HG03469 (cell line): ENCODE data around the gene PCP4L1.
"Not testable (repeated sequence)": the region's sequence is repeated elsewhere in the genome, so short reads cannot be mapped to it uniquely, and the experiment has no call there.

Source experiments
- ATAC-seq: cut with Tn5 transposase; IDR thresholded peaks from one replicate; pipeline ENCODE4 v1.9.1; 2021; ENCODE audit warnings: mild to moderate bottlenecking, moderate library complexity, moderate number of reproducible peaks; ENCODE audit not compliant: unreplicated experiment

The PCP4L1 gene

GRCh38 chr1:161258439-161259344 lies at the start of gene PCP4L1:
Gene PCP4L1, plus strand, starts transcription at chr1:161258745. Its CDS starts 230 bp downstream, at chr1:161258975.
- no peak for ATAC-seq

DNA sequence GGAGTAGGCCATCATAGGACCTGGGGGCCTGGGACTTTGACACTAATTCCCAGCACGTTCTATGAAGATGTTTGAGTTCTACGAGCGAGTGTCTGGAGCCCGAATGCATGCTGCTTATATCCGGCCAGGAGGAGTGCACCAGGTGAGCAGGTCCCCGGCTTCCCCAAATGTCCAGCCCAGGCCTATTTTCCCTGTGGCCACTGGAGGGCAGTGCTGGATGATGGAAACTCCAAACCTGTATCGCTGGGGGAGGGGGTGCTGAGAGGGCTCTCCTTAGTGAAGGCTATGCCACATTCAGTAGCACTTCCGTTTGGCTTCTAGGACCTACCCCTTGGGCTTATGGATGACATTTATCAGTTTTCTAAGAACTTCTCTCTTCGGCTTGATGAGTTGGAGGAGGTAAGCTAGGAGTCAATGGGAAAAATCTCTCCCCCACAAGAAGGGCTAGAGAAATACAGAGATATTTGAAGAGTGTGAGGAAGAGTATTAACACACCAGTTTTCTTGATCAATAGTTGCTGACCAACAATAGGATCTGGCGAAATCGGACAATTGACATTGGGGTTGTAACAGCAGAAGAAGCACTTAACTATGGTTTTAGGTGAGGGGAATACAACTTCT lies 48.6 kb upstream of the PCP4L1 start:
- no peak for ATAC-seq

DNA sequence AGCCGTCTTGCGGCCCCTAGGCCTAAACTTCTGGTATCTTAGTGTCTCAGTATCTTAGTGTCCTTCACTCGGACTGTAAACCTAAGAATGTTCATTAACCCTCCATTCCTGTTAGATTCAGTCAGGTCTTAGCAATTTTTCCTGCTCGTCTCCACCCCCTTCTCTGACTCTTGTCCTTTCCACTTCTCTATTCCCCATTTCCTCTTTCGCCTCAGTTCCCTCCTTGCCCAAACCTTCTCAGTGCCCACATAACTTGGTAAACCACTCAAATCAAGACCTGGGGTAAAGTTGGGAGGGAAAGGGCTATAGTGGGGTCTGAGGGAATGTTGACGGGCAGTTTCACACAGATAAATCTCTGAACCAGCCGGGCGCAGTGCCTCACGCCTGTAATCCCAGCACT lies 44.2 kb upstream of the PCP4L1 start:
- no peak for ATAC-seq

- no peak for ATAC-seq
Observed at GRCh38 chr1:161215076-161215475, 43.5 kb upstream of the PCP4L1 start, which contains the start of gene FCER1G. Gene FCER1G, plus strand, starts transcription at chr1:161215295. Its CDS starts 27 bp downstream, at chr1:161215322.

DNA sequence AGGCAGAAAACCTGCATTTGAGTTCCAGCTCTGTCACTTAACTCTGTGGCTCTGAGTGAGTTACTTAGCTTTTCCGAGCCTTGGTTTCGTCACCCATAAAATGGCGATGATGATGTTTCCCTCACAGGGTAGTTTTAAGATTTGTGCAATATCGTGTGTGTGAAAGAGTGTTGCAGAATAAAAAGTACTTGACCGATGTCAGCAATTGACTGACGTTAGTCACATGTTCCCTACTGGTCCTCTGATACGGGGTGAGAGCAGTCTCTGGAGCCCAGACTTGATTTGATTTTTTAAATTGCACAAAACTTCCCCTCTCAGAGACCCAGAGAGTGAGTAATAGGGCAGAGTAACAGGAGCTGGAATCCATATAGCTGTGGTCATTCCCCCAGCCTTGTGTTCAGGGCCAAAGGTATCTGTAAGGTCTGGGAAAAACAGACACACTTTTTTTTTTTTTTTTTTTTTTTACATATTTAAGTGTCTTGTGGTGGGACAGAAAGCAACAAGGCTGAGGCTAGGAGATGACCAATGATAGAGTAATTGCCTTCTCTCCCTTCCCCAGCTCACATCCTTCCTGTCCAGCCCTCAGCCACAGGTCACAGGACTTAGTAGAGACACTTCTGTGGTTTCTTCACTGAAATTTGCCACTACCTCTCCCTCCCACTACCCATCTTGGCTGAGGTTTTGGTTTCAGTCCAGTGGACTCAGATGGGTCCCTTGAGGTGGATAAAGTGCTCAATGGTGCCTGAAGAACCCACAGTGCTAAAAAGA lies 41.4 kb upstream of the PCP4L1 start:
- ATAC-seq: peak; percentile 75

DNA sequence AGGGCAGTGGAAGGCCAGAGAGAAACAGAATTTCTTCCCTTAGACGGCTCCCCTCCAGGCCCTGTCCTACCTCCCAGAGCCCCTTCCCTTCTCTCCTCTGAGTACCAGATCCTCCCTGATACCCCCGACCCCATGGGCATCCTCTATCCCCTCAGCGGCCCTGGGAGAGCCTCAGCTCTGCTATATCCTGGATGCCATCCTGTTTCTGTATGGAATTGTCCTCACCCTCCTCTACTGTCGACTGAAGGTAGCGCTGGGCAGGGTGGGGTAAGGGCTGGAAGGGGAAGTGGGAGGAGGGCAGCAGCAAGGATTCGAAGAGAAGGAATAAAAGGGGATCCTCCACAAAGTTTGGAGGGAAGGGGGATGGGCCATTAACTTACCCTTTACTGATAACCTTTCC lies 40.7 kb upstream of the PCP4L1 start:
- ATAC-seq: no peak

DNA sequence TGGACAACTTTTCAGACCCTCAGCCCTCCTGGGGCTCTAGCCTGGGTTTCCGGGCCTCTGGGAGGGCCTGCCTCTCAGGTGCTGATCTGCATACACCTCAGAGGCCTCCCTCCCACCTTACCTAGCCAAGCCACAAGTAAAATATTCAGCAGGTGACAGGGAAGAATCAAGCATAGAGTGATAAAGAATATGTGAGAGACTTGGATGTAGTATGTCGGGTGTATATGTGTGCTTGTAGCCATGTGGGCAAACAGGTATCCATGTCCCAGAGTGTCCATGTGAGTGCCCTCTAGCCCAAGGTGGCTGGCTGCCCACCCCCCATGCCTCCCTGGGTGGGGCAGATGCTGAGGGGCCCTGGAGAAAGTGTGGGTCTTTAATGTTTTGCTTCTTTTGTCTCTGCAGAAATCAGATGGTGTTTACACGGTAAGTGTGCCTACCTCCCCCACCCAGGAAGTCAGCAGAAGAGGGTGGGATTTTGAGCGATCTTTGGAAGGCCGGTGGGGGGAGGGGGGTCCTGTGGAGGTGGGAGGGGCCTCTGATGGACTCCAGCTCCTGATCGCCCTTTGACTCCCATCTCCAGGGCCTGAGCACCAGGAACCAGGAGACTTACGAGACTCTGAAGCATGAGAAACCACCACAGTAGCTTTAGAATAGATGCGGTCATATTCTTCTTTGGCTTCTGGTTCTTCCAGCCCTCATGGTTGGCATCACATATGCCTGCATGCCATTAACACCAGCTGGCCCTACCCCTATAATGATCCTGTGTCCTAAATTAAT lies 40.1 kb upstream of the PCP4L1 start:
- ATAC-seq: no peak

DNA sequence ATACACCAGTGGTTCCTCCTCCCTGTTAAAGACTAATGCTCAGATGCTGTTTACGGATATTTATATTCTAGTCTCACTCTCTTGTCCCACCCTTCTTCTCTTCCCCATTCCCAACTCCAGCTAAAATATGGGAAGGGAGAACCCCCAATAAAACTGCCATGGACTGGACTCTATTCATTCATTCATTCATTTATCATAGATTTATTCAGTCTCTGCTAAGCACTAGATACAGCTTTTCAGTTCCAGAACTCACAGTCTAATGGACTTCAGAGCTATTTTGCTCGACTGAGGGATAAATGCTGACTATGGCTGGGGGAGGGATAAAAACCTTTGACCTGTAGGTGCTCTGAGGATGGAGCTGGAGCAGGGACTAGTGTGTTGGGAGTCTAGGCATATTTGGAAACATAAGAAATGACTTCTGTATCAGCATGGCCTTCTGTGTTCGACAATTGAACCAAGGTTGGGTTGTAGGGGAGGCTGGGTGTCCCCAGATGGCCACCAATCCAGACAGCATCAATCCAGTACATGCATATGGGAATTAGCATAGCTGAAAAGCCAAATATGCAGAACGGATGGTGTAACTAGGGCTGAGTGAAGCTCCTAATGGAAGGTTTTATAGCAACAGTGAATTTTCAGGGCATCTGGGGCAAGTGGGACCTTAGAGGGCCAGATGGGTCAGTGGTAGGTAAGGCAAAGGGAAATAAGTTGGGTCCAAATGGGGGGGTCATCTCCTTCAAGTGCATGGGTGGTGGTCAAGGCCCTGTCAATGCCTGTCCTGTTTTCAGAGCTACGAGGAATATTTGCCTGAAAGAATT lies 39.3 kb upstream of the PCP4L1 start:
- ATAC-seq: no peak

GRCh38 chr1:161220002-161220401 lies 38.5 kb upstream of the PCP4L1 start:
- no peak for ATAC-seq

DNA sequence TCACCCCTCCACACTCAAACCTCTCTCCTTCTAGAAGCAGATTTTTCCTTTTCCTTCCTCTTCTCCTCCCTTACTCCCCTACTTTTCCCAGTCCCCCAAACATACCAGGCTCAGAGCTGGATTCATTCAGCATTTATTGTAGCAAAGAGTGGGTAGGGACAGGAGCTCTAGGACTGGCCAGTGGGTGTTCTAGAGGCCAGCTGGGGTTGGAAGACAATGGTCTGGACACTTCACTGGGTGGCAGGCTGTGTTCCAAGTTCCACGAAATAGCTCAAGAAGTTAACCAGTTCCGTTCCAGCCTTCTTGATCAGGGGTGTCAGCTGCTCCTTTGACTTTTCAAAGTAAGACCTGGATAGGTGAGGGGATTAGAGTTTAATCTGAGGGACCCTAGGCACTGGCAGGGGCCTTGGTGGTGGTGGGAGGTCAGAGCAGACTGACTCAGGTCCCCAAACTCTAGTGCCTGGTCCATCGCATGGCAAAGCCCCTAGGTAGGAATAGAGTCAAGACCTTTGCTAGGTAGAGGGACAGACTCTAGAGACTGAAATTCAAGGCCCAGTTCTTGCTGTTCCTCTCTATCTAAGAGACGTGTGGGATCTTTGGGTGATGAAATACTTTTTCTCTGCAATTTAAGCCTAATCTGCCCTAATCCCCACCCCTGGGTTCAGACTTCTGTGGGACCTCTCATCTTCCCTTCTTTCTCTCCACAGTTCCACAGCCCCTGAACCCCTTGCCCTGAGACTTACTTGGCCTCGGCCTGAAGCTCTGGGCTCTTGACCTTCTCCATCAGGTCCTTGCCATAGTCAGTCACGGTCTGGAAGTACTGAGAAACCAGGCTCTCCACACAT lies 36.1 kb upstream of the PCP4L1 start:
- no peak for ATAC-seq

GRCh38 chr1:161223805-161224694 lies 34.5 kb upstream of the PCP4L1 start:
- no peak for ATAC-seq

GRCh38 chr1:161224695-161225087 lies 33.9 kb upstream of the PCP4L1 start:
- ATAC-seq: not testable (repeated sequence)

- no peak for ATAC-seq
Observed at GRCh38 chr1:161225178-161225533, 33.4 kb upstream of the PCP4L1 start.

DNA sequence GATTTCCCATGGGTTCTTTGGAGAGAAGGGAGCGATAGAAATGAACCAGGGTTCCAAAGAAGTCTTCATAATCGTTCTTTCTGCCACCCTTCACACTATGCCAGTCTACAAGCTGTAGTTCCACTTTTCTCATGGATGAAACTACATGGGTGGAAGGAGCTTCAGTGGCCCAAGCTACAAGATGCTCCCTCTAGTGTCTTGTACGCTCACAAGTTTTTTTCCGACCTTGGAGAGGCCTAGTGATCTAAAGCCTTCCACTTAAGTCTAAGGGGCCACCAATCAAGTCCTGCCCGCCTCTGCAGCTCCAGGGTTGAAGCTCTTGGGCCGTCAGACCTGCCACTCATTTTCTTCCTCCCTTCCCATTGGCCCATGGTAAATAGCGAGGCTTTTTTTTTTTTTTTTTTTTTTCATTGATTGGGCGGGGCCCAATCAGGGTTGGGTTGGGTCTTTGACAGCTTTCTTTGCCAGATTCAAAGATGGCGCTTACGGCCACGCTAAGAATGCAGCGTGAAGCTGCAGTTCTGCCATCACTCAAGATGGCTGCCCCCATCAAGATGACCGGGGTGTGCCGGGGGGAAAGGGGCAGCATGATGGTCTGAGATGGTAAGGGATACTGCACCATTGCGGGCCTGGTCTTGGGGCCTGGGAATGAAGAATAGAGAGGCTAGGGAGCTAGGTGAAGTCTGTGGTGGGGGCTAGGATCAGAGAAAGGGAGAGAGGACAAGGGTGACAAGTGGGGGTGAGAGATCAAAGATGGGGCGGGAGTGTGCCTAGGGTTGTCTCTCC lies 32.8 kb upstream of the PCP4L1 start, which contains the start of gene TOMM40L:
Gene TOMM40L (plus strand): TSS at position 527 of the 786 bp plus-strand sequence. CDS start 430 bp downstream, outside the sequence.
- ATAC-seq: peak; percentile 75

- no peak for ATAC-seq
Observed at GRCh38 chr1:161226320-161226711, 32.2 kb upstream of the PCP4L1 start.

DNA sequence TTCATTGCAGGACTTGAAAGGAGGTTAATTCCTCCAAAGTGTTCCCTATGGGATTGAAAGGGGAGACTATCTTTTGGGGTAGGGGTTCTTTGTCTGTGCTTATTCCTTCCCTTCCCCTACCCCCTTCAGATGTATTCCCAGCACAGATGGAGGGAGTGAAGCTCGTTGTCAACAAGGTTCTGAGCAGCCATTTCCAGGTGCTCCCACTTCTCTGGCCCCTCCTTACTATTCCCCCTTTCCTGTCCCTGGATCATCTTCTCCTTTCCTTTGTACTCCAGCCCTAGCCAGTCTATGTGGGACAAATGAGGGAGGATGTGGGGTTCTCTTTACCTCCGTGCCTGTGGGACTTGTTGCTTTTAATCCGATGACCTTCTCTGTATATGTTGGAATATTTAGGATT lies 31.8 kb upstream of the PCP4L1 start:
- ATAC-seq: no peak
